KMS-11 (cell line): ENCODE measurements around the gene TAGLN2.

Experiments
- H2AFZ ChIP-seq: fragments of 200-600 bp; sonication (generic); 2 replicates; pipeline ENCODE4 v1.6.1; 2016; ENCODE audit warnings: antibody characterized with exemption, mixed run types, low read depth
- H3K27ac ChIP-seq: fragments of 200-600 bp; sonication (generic); 2 replicates; pipeline ENCODE4 v1.6.1; 2016; ENCODE audit warnings: mild to moderate bottlenecking, mixed run types
- H3K27me3 ChIP-seq: fragments of 200-600 bp; sonication (generic); 2 replicates; pipeline ENCODE4 v1.6.1; 2017; ENCODE audit warnings: mild to moderate bottlenecking, low read depth, mixed run types, moderate library complexity; ENCODE audit not compliant: insufficient read depth
- H3K36me3 ChIP-seq: fragments of 200-600 bp; sonication (generic); 2 replicates; pipeline ENCODE4 v1.6.1; 2017; ENCODE audit warnings: mild to moderate bottlenecking, mixed run types; ENCODE audit not compliant: insufficient read depth
- H3K4me1 ChIP-seq: fragments of 200-600 bp; sonication (generic); 2 replicates; pipeline ENCODE4 v1.6.1; 2016; ENCODE audit warnings: mild to moderate bottlenecking, low read depth, mixed run types; ENCODE audit not compliant: poor library complexity, severe bottlenecking
- H3K4me2 ChIP-seq: fragments of 200-600 bp; sonication (generic); 2 replicates; pipeline ENCODE4 v1.7.0; 2016; ENCODE audit warnings: mild to moderate bottlenecking, mixed run types
- H3K4me3 ChIP-seq: fragments of 200-600 bp; sonication (generic); IDR thresholded peaks from 2 replicates; pipeline ENCODE4 v1.6.1; 2017; ENCODE audit warnings: low read depth, low read length, mixed read lengths; ENCODE audit not compliant: insufficient read depth
- H3K79me2 ChIP-seq: fragments of 200-600 bp; sonication (generic); 2 replicates; pipeline ENCODE4 v1.6.1; 2016; ENCODE audit warnings: low read depth, mixed run types; ENCODE audit not compliant: insufficient read depth
- H3K9ac ChIP-seq: fragments of 200-600 bp; sonication (generic); 2 replicates; pipeline ENCODE4 v1.6.1; 2016; ENCODE audit warnings: mild to moderate bottlenecking, mixed run types
- H4K20me1 ChIP-seq: fragments of 200-600 bp; sonication (generic); 2 replicates; pipeline ENCODE4 v1.6.1; 2016; ENCODE audit warnings: mild to moderate bottlenecking, mixed run types; ENCODE audit not compliant: insufficient read depth
- CTCF ChIP-seq: fragments of 200-600 bp; sonication (generic); conservative IDR thresholded peaks from 2 replicates; pipeline ENCODE4 v1.6.1; 2017; ENCODE audit warnings: low read depth, mild to moderate bottlenecking, antibody characterized with exemption, low read length, moderate library complexity, mixed read lengths

Gene TAGLN2

GRCh38 chr1:159932296-159933285 lies 7.3 kb upstream of the TAGLN2 start:
- Histone ChIP-seq H3K4me1 (peaks cover 13% of the 10 kb centered on the region), H3K4me3 (no peak overlapping the region), H3K27me3 (no peaks in the 10 kb centered on the region), H2AFZ (no peak overlapping the region), H3K27ac (no peak overlapping the region), H3K9ac (no peak overlapping the region), H3K4me2 (no peak overlapping the region), H4K20me1 (no peaks in the 10 kb centered on the region), H3K79me2 (no peaks in the 10 kb centered on the region), H3K36me3 (no peaks in the 10 kb centered on the region)
- TF ChIP-seq CTCF, result no peak

- H2AFZ ChIP-seq, result no peak overlapping the region
- H3K79me2 ChIP-seq, result no peaks in the 10 kb centered on the region
- TF ChIP-seq CTCF, result no peak
- H4K20me1 ChIP-seq, result no peaks in the 10 kb centered on the region
- H3K4me1 ChIP-seq, result peaks cover 9% of the 10 kb centered on the region
- H3K27me3 ChIP-seq, result no peaks in the 10 kb centered on the region
- H3K4me3 ChIP-seq, result no peak overlapping the region
- H3K27ac ChIP-seq, result no peak overlapping the region
- no peaks in the 10 kb centered on the region for H3K36me3 ChIP-seq
- H3K9ac ChIP-seq, result no peak overlapping the region
- H3K4me2 ChIP-seq, result no peak overlapping the region
These were observed 6.5 kb upstream of the TAGLN2 start for GRCh38 chr1:159931795-159932173.

GRCh38 chr1:159931101-159931794 lies 5.9 kb upstream of the TAGLN2 start:
- Histone ChIP-seq H3K9ac (no peak overlapping the region), H3K4me3 (no peak overlapping the region), H3K79me2 (no peaks in the 10 kb centered on the region), H2AFZ (no peak overlapping the region), H4K20me1 (no peaks in the 10 kb centered on the region), H3K27me3 (no peaks in the 10 kb centered on the region), H3K4me2 (no peak overlapping the region), H3K27ac (no peak overlapping the region), H3K36me3 (no peaks in the 10 kb centered on the region), H3K4me1 (peaks cover 8% of the 10 kb centered on the region)
- no peak for TF ChIP-seq CTCF

GRCh38 chr1:159930634-159931033 lies 5.3 kb upstream of the TAGLN2 start:
- H3K4me1 ChIP-seq, result peaks cover 8% of the 10 kb centered on the region
- no peak overlapping the region for H2AFZ ChIP-seq
- H3K9ac ChIP-seq, result no peak overlapping the region
- H3K79me2 ChIP-seq, result no peaks in the 10 kb centered on the region; the same call in 1 of the 2 replicates
- no peak overlapping the region for H3K27ac ChIP-seq
- no peak overlapping the region for H3K4me3 ChIP-seq
- H3K27me3 ChIP-seq, result no peaks in the 10 kb centered on the region
- H4K20me1 ChIP-seq, result no peaks in the 10 kb centered on the region
- H3K36me3 ChIP-seq, result no peaks in the 10 kb centered on the region
- no peak overlapping the region for H3K4me2 ChIP-seq
- no peak for TF ChIP-seq CTCF
